Upper lobe of right lung (tissue), 1 donor: ENCODE measurements around the gene LRRC2. TPM values are rescaled to one million over a fixed set of nuclear protein-coding genes. Genes with fewer than 3 reads are reported as not detected.
A peak's percentile ranks its signal among the peaks of the same experiment; 100 is the strongest.

Experiments used
- ATAC-seq: fragments of 200-7000 bp; cut with Tn5 transposase; one replicate; pipeline ENCODE4 v1.9.1; 2020; ENCODE audit warnings: mild to moderate bottlenecking, moderate library complexity
- DNase-seq: peaks from one replicate; pipeline ENCODE4 v3.0.0-alpha.2; 2020
- H3K27ac ChIP-seq: fragments of 200-600 bp; one replicate; pipeline ENCODE4 v1.8.0; 2022
- H3K27me3 ChIP-seq: fragments of 200-600 bp; one replicate; pipeline ENCODE4 v1.8.0; 2022; ENCODE audit warnings: mild to moderate bottlenecking
- H3K36me3 ChIP-seq: fragments of 200-600 bp; one replicate; pipeline ENCODE4 v1.8.0; 2022
- H3K4me1 ChIP-seq: fragments of 200-600 bp; one replicate; pipeline ENCODE4 v1.8.0; 2022
- H3K4me3 ChIP-seq: fragments of 200-600 bp; one replicate; pipeline ENCODE4 v1.8.0; 2022; ENCODE audit warnings: mild to moderate bottlenecking
- H3K9me3 ChIP-seq: fragments of 200-600 bp; one replicate; pipeline ENCODE4 v1.8.0; 2022
- intact Hi-C: fragments of 100-400 bp; cut with DNase I; formaldehyde crosslinking; loops from one replicate; pipeline ENCODE4 v1.11.0; 2022
- total RNA-seq: library from RNA; stranded (reverse); fragmentation: NEBNext Ultra II Directional; extraction: Animal tissue kit (Norgen Biotek cat#: 25700); gene quantifications from one replicate; pipeline ENCODE4 v1.2.1, GENCODE V29; 2021
- TF ChIP-seq, protein P1 (sequence below): fragments of 200-600 bp; IDR thresholded peaks from one replicate; pipeline ENCODE4 v1.8.0; 2022; ENCODE audit warnings: antibody characterized with exemption
- donor health status: DM: no; HTN: yes; CAD: no; lungs with severe emphysema.

Gene LRRC2
- total RNA-seq, 1 donor from 2014 or later = 2.9 TPM

GRCh38 chr3:46479696-46480095 is 86.4 kb downstream of the LRRC2 start:
- ATAC-seq (no peak), DNase-seq (no peak)
- no peaks in the 10 kb centered on the region for H3K36me3 ChIP-seq
- TF ChIP-seq, protein P1, sequence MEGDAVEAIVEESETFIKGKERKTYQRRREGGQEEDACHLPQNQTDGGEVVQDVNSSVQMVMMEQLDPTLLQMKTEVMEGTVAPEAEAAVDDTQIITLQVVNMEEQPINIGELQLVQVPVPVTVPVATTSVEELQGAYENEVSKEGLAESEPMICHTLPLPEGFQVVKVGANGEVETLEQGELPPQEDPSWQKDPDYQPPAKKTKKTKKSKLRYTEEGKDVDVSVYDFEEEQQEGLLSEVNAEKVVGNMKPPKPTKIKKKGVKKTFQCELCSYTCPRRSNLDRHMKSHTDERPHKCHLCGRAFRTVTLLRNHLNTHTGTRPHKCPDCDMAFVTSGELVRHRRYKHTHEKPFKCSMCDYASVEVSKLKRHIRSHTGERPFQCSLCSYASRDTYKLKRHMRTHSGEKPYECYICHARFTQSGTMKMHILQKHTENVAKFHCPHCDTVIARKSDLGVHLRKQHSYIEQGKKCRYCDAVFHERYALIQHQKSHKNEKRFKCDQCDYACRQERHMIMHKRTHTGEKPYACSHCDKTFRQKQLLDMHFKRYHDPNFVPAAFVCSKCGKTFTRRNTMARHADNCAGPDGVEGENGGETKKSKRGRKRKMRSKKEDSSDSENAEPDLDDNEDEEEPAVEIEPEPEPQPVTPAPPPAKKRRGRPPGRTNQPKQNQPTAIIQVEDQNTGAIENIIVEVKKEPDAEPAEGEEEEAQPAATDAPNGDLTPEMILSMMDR = no peak
- H3K27ac ChIP-seq = no peak overlapping the region
- no peaks in the 10 kb centered on the region for H3K4me1 ChIP-seq
- H3K27me3 ChIP-seq = no peaks in the 10 kb centered on the region
- intact Hi-C loops = no loop called here
- H3K9me3 ChIP-seq = no peaks in the 10 kb centered on the region
- H3K4me3 ChIP-seq = no peak overlapping the region

GRCh38 chr3:46479021-46479420 is 87.1 kb downstream of the LRRC2 start:
- Histone ChIP-seq H3K27ac (no peak overlapping the region), H3K36me3 (no peaks in the 10 kb centered on the region), H3K4me1 (no peaks in the 10 kb centered on the region), H3K27me3 (no peaks in the 10 kb centered on the region), H3K4me3 (no peak overlapping the region), H3K9me3 (no peaks in the 10 kb centered on the region)
- TF ChIP-seq, protein P1 = no peak
- intact Hi-C loops = no loop called here
- no peak for DNase-seq
- ATAC-seq = no peak

- Histone ChIP-seq H3K36me3 (no peaks in the 10 kb centered on the region), H3K9me3 (no peaks in the 10 kb centered on the region), H3K4me3 (no peak overlapping the region), H3K4me1 (no peaks in the 10 kb centered on the region), H3K27ac (no peak overlapping the region), H3K27me3 (no peaks in the 10 kb centered on the region)
- ATAC-seq (peak; percentile 49), DNase-seq (no peak)
- TF ChIP-seq, protein P1 = no peak
- intact Hi-C loops = no loop called here
Measured at GRCh38 chr3:46478341-46478740, 87.8 kb downstream of the LRRC2 start.

GRCh38 chr3:46477756-46478155 is 88.3 kb downstream of the LRRC2 start:
- no peak for DNase-seq
- no peak overlapping the region for H3K27ac ChIP-seq
- no peaks in the 10 kb centered on the region for H3K36me3 ChIP-seq

DNA sequence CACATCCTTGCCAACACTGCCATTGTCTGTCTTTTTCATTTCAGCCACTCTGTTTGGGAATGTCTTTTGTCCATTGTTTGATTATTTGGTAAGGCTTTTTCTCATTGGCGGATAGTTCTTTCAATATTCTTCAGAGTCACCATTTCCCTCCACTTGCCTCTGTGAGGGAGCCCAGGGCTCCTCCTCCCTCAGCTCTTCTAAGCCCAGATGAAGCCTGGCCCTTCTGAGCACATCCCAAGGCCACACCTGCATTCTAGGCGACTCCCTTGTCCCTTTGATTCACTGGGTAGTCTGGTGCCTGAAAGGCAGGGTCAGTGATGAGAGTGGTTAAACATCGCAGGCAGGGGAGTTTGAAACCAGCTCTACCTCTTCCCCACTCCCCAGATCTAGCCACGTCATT is 89.0 kb downstream of the LRRC2 start:
- Histone ChIP-seq H3K27ac (no peak overlapping the region), H3K4me3 (no peak overlapping the region), H3K36me3 (no peaks in the 10 kb centered on the region), H3K4me1 (no peaks in the 10 kb centered on the region), H3K9me3 (no peaks in the 10 kb centered on the region), H3K27me3 (no peaks in the 10 kb centered on the region)
- TF ChIP-seq, protein P1 = no peak
- intact Hi-C loops = no loop called here
- ATAC-seq (no peak), DNase-seq (no peak)

More at GRCh38 chr3:46477756-46478155, 88.3 kb downstream of the LRRC2 start:
- intact Hi-C loops = no loop called here
- Histone ChIP-seq H3K9me3 (no peaks in the 10 kb centered on the region), H3K4me1 (no peaks in the 10 kb centered on the region), H3K4me3 (no peak overlapping the region), H3K27me3 (no peaks in the 10 kb centered on the region)
- TF ChIP-seq, protein P1 = no peak
- ATAC-seq = no peak

DNA sequence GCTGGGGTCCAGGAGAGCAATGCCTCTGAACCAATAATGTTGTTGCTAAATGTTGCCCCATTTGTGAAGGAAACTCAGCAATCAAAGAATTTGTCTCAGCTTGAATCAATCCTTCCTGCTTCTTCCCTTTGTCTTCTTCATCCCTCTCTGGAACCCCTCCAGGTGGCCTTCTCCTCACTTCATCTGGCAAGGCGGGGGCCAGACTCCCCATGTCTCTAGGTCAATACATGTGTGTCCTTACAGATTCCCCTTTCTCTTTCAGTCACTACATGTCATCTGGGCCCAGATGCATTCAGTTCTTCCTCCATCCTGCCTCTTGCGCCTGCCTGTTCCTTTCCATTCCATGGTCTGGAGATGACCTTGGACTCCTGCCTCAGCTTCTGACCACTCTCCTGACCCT is 93.4 kb downstream of the LRRC2 start:
- DNase-seq (no peak), ATAC-seq (no peak)
- no peaks in the 10 kb centered on the region for H3K4me1 ChIP-seq
- no peak overlapping the region for H3K4me3 ChIP-seq
- TF ChIP-seq, protein P1 = no peak
- intact Hi-C loops = no loop called here
- H3K36me3 ChIP-seq = no peaks in the 10 kb centered on the region
- no peaks in the 10 kb centered on the region for H3K27me3 ChIP-seq
- H3K9me3 ChIP-seq = no peaks in the 10 kb centered on the region
- no peak overlapping the region for H3K27ac ChIP-seq
